ENCODE results near the gene TBC1D22A.

DNA sequence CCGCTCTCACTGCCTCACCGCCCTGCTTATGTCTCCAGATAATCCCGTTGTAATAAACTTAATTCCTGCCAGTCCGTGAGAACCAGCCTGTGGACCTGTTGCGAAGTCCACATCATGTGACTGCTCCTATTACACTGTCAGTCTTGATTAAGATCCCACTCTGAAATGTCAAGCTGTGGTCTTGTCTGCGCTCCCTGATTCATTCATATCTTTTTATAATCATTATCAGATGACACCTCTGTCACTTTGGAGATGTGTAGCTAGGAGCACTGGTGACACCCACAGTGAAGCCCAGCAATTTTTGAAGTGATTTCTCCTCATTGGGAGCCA is 377.3 kb downstream of the TBC1D22A start:
- TF ChIP-seq, protein P1, sequence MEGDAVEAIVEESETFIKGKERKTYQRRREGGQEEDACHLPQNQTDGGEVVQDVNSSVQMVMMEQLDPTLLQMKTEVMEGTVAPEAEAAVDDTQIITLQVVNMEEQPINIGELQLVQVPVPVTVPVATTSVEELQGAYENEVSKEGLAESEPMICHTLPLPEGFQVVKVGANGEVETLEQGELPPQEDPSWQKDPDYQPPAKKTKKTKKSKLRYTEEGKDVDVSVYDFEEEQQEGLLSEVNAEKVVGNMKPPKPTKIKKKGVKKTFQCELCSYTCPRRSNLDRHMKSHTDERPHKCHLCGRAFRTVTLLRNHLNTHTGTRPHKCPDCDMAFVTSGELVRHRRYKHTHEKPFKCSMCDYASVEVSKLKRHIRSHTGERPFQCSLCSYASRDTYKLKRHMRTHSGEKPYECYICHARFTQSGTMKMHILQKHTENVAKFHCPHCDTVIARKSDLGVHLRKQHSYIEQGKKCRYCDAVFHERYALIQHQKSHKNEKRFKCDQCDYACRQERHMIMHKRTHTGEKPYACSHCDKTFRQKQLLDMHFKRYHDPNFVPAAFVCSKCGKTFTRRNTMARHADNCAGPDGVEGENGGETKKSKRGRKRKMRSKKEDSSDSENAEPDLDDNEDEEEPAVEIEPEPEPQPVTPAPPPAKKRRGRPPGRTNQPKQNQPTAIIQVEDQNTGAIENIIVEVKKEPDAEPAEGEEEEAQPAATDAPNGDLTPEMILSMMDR (IDR thresholded peaks at IDR 0.05), result no peak
- TF ChIP-seq POLR2A (IDR thresholded peaks at IDR 0.05) (no peak), POLR2AphosphoS5 (IDR thresholded peaks at IDR 0.05) (no peak)
